NCI-H1105 (cell line): ENCODE data around the gene ACSL5.
"Not testable (repeated sequence)": the region's sequence is repeated elsewhere in the genome, so short reads cannot be mapped to it uniquely, and the experiment has no call there.

Source experiments
- DNase-seq: peaks from one replicate; lab custom pipeline; 2025; lab: John Stamatoyannopoulos, UW

Gene ACSL5

DNA sequence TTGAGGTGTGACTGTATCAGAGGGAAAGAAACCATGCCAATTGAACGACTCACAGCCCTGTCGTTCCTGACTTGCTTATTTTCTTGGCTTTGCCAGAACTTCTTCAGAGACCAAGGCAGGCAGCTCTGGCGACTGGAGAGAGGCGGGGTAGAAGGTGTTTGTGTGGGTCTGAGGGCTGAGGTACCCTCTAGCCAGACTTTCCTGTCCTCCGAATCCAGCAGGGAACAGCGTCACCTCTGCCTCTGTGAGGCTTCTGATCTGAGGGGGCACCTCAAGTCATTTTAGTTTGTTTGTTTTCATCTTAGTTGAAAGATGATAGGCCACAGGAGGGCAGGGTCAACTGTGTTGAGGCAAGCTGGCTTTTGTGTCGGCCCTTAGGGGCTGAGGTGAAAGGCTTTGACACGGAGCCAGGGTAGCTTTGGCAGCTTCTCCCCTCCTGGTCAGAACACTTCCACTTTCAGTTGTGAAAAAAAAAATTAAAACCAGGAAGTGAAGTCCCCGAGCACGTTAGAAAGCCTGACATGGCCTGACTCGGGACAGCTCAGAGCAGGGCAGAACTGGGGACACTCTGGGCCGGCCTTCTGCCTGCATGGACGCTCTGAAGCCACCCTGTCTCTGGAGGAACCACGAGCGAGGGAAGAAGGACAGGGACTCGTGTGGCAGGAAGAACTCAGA lies 1.9 kb downstream of the ACSL5 start:
- DNase-seq = no peak

DNA sequence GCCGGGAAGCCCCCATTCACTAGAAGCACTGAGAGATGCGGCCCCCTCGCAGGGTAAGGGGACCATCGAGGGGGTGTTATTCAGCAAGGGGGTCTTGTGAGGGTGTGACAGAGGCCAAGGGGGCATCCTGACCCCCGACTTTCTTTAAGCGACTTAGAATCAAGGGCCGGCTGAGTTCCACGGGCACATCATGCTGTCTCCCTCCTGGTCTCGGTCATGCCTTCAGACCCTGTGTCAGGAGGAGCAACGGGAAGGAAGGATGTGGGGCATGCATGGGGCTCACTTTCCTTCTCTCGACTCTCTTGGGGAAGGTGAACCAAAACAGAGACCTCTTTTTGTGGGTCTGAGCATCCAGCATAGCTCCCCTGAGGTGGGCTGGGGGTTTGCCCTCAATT lies 2.5 kb downstream of the ACSL5 start:
- no peak for DNase-seq

DNA sequence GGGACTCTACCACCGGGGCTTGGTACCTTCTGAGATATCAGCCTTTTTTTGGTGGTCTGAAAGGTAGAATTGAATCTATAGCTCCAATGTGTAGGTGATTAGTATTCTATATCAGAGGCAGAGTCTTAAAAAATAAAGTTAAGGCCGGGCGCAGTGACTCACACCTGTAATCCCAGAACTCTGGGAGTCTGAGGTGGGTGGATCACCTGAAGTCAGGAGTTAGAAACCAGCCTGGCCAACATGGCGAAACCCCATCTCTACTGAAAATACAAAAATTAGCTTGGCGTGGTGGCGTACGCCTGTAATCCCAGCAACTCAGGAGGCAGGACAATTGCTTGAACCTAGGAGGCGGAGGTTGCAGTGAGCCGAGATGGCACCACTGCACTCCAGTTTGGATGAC lies 3.2 kb downstream of the ACSL5 start:
- DNase-seq = not testable (repeated sequence)

DNA sequence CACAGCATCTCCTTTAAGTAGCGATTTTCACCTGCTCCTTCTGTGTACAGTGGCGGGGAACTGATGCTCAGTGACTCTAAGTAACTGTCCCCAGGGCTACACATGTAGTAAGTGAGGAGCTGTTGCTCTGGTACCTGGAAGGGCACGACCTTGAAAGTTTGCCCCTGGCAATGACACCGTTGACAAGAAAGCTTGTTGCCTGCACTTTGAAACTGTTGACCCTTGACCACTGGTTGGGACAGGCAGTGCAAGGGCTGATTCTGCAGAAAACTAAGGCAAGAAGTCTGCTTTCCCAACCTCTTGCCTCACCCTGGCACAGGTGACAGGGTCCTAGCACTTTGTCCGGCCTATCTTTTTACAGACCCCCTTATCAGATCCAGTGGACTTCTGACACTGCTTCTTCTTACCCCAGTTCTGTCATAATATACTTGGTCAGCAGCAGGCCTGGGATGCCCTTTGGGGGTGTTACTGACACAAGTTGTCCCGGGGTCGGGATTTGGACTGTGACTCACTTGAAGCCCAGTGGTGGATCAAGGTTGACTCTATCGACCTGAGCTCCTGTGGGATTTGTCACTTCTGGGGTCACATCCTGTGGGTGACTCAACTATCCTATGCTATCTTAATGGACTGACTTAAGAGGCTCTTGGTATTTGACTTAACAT lies 5.8 kb downstream of the ACSL5 start:
- DNase-seq = no peak

DNA sequence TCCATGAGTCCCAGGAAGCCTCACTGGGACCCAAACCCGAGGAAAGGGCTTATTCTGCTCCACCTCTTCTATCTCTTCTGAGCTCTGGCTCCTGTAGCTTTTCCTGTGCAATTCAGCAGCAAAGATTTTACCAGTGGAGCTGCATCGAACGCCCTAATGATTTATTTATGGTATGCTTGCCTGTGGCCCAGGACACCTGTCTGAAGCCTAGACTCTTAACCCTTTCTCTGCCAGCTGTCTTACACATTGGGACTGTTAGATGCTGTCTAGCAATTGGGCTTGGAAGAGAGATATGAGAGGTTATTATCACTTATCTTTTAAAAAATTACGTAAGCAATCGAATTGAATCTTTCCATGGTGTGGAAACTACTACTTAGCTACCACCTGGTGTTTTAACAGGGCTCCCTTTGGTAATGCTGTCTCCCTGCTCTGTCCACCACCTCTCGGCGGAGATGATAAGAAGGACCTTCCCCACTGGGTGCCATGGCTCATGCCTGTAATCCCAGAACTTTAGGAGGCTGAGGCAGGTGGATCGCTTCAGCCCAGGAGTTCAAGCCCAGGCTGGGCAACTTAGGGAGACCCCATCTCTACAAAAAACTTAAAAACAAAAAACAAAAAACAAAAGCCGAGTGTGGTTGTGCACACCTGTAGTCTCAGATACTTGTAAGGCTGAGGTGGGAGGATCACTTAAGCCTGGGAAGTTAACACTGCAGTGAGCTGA lies 8.8 kb downstream of the ACSL5 start:
- no peak for DNase-seq

DNA sequence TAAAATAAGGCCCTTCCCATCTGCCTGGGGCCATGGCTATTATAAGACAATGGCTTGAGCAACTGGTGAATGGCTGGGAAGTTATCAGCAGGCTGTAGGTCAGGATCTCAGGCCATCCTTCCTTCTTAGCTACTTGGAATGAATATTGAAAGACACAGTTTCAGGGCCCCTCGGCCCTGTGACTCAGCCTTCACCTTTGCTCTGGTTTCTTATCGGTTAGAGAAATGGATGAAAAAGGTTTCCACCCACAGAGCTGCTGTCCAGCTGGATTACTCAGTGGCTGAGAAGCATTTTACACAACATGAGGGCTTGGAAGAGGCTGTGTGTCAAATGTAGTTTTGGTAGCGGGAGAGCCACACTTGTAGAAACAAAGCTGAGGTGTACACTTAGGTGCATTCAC lies 9.4 kb downstream of the ACSL5 start:
- no peak for DNase-seq

DNA sequence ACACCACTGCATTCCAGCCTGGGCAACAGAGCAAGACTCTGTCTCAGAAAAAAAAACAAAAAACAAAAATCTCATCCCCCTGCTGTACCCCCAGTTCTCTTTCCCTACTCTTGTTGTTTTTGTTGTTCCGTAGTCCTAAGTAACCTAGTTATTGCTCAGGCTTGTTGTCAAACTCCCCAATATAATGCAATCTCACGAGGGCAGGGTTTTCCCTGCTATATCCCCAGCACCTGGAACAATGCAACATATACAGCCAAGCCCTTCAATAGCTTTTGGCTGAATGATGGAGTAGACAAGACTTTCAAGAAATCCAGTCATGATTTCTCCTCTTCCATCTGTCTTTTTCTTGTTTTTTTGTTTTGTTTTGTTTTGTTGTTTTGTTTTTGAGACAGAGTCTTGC lies 10.2 kb downstream of the ACSL5 start:
- DNase-seq = no peak

DNA sequence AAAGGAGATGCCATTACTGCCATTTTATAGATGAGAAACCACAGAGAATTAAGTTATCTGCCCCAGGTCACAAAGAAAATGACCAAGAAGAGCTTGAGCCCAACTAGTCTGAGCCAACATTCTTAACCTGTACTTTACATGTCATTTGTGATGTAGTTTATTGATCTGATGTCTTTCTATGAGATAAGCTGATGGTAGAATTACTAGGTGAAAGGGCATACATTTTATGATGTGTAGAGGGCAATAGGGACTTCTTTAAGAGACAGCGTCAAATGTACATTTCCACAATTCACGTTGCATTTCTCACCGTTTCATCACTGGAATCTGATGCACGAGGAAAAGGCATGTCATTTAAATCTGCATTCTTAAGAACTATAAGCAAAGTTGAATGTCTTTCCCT lies 11.3 kb downstream of the ACSL5 start:
- DNase-seq = no peak

DNA sequence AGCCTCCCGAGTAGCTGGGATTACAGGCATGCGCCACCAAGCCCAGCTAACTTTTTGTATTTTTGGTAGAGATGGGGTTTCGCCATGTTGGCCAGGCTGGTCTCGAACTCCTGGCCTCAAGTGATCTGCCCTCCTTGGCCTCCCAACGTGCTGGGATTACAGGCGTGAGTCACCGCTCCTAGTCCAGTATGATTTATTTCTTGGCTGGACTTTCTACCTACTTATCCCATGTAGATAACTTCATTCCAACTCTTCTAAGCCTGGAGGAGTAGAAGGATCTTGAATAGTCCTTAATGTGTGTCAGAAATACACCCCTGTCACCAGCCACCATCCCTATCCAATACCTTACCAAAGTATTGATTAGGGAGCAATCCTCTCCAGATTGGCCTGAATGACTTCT lies 14.1 kb downstream of the ACSL5 start:
- not testable (repeated sequence) for DNase-seq

DNA sequence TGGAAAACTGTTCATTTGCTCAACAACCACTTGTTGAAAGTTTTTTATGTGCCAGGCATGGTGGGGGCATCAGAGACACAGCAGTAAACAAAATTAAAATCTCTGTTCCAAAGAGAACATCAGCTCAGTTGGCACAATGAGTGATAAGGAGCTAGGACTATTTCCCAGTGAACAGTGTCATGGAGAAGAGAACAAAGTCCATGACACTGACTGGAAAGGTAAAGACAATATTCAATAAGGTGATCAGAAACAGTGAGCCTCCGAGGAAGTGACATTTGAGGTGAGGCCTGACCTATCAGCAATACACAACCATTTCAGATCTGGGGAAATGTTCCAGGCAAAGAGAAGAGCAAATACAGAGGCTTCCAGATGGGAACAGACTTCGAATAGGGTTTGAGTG lies 14.6 kb downstream of the ACSL5 start:
- DNase-seq = no peak

DNA sequence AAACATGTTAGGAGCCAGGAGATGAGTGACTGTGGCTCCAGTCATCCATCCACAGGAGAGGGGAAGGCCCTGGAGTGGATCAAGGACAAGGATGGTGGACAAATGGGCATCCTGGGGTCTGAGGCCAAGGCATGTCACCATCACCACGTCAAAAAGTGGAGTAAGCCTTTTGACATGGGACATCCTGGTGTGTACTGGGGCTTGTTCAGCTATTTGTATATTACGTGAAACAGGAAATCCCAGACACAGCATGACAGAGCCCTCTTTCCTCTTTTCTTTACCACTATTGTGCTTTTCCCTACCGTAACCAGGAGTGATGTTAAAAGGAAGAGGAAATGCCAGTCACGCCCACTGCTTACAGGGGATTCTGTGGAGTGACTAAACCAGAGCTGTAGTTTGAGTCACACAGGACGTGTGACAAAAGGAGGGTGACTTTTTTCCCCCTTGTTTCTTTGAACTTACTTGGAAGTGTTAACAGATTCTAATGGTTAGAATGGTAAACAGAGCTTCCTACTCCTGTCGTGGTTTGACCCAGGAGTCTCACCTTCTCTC lies 15.4 kb downstream of the ACSL5 start:
- DNase-seq = no peak

DNA sequence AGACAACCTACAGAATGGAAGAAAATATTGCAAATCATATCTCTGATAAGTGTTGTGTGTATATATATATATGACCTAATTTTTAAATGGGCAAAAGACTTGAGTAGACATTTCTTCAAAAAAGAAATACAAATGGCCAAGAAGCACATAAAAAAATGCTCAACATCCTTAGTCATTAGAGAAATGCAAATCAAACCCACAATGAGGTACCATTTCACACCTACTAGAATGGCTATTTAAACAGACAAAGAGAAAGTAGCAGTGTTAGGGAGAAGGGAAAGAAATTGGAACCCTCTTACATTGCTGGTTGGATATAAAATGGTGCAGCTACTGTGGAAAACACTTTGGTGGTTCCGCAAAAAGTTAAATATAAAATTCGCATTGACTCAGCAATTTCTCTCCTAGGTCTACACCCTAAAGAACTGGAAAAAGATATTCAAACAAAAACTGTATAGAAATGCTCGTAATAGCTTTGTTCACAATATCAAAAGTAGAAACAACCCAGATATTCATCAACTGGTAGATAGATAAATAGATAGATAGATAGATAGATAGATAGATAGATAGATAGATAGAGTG lies 16.3 kb downstream of the ACSL5 start:
- DNase-seq = no peak

DNA sequence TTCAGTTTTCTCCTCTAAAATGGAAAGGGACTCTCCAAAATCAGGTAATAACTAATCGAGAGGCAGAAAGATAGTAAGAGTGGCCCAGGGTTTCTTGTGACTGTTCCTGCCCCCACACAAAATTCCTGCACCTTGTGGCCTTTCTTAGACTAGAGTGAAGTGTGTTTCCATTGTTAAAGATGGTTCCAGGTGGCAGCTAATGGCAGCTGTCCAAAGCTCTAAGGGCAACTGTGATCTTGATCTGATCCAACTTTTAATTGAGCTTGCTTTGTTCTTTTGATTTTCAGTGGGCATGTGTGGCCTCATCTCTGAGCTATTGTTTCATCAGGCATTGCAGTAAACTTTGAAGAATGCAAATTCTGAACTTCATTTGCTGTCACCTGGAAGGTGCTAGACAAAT lies 19.4 kb downstream of the ACSL5 start:
- DNase-seq = no peak

DNA sequence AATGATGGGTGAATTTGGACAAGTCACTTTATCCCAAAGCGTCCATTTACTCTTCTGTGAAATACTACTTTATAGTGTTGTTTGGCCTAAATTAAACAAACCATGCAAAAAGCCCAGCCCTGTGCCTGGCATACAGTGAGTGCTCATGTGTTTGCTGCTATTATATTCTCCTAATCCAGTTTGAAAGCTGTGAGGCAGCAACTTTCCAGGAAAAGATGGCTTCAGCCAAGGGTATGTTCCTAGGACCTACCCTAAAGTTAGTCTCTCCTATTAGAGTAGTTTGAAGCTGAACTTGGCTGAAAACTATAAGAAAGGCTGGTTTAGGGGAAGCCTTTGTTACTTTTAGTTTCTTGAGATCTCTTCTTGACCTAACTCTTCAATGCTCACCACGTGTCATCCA lies 19.9 kb downstream of the ACSL5 start:
- no peak for DNase-seq

DNA sequence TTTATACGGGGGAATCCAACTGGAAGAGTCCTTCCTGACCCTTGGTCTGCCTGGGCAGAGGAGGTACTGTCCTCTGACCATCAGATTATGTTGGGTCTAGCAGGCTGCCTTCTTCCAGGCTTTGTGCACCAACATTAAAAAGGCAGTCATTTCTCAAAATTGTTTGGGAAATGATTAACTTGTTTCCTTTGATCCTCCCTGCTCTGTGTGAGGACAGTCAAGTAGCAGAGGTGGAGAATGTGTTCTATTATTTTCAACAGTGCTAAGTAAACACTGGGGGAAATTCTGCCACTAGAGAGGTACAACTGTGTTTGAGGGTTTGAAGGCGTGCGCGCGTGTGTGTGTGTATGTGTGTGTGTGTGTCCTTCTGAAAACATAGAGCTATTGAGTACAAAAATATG lies 20.6 kb downstream of the ACSL5 start:
- DNase-seq = no peak

DNA sequence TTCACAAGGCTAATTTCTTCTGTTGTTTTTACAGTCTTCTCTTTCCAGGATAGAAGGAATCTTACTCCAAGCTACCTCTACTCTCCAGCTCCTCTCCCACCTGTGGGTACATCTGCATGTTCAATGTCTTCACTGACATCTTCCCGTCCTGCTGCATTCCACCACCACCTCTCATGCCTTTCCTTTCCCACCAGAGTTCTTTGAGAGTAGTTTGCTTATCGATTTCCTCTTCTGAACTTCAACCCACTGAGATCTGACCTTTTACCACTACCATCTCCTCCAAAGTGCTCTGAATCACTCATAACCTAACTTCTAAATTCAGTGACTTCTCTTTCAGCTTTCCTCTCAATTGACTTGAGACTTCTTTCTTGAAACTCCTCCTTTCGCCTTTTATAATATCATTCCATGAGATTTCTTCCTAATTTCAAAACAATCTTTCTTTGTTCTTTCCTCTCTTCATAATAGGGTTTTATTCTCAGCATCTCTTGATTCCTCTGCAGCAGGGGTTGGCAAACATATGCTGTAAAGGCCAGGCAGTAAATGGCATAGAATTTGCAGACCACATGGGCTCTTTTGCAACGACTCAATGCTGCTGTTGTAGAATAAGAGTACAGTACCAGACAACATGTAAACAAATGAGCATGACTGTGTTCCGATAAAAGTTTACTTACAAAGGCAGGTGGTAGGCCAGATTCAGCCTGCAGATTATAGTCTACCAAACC lies 22.1 kb downstream of the ACSL5 start:
- DNase-seq = no peak

DNA sequence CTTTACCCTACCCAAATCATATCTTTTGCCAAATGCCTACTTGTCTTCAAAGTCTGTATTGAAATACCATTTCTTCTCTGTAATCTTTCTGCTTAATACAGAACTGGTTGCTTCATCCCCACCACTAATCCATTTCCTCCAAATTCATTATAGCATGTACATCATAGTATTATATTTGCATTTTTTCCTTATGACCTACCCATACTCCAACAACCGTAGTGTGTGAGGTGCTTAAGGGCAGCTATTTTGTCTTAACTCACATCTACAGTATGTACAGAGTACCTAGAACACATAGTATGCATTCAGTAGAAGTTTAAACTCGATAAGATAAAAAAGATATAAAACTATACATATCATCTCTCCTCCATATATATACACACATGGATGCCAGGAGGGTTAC lies 23.7 kb downstream of the ACSL5 start:
- no peak for DNase-seq

DNA sequence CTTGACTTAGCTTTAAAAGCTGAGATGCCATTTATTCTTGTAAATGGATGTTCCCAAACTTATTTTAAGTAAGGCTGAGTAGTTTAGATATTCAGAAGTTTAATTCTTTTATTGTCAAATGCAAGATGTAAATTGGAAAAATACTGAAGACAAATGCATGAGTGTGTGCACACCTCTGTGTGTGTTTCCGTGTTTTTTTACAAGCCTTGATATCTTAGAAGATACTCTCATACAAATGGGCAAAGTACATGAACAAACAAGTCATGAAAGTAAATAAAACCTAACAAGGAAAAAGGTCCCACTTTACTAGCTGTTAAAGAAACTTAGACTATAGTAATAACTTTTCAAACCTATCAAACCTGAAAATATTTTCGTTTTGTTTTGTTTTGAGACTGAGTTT lies 29.0 kb downstream of the ACSL5 start:
- DNase-seq = no peak

DNA sequence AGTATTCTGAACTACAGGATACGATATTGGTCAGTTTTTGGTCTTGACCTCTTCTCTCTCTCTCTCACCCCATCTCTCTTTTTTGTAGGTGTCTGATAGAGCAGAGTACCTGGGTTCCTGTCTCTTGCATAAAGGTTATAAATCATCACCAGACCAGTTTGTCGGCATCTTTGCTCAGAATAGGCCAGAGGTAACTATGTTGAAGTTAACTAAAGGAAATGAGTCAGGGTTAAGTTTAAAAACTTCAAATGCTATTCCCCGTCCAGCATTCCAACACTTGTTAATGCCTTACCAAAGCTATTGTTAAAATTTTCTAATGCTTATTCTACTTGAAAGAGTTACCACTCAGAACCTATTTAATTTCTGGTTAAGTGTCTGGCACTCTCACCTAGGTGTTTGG lies 30.7 kb downstream of the ACSL5 start:
- DNase-seq = no peak

DNA sequence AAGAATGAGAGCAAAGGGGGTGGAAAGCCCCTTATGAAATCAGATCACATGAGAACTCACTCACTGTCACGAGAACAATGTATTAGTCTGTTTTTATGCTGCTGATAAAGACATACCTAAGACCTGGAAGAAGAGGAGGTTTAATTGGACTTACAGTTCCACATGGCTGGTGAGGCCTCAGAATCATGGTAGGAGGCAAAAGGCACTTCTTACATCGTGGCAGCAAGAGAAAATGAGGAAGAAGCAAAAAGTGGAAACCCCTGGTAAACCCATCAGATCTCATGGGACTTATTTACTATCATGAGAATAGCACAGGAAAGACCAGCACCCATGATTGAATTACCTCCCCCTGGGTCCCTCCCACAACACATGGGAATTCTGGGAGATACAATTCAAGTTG lies 32.9 kb downstream of the ACSL5 start:
- DNase-seq = not testable (repeated sequence)

DNA sequence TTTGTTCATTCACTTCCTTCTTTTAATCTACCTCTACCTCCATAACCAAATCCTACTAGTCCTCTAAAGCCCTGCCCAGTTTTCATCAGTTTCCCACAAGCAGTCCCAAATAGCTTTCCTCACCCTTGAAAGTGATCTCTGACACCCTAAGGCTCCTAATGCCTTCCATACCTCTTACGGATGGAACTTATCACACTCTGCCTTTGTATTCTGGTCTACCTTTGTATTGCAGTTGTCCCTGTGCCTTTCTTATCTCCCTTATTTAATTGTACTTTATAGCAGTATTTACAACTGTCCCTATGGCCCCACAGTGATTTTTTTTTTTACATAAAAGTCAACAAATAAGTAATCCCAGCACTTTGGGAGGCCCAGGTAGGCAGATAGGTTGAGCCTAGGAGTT lies 33.8 kb downstream of the ACSL5 start:
- no peak for DNase-seq

DNA sequence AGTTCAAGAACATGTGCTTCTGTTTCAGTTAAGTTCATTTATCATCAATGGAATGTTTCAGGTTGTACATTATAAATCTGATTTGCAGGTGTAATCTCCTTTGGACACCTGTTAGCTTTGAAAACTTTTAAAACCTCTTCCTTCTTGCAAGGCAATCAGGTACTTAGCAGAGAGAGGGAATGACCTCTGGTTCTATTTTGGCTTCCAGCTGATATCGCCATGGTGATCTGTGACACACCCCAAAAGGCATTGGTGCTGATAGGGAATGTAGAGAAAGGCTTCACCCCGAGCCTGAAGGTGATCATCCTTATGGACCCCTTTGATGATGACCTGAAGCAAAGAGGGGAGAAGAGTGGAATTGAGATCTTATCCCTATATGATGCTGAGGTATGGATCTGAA lies 35.4 kb downstream of the ACSL5 start:
- no peak for DNase-seq
